Transverse colon (tissue), 4 donors: ENCODE results near the gene PACRG.

ENCODE experiments used
- POLR2A ChIP-seq: fragments of 450-650 bp; IDR thresholded peaks from one replicate; pipeline ENCODE4 v1.6.1; 2016; ENCODE audit warnings: antibody characterized with exemption, mild to moderate bottlenecking, moderate library complexity
- POLR2AphosphoS5 ChIP-seq, 3 donors: sonication (generic); formaldehyde crosslinking; IDR thresholded peaks; one replicate each; pipeline ENCODE4 v1.6.1; 2016; ENCODE audit warnings: antibody characterized with exemption in 3 of 3
- TF ChIP-seq, protein P1 (sequence below), 5 experiments: fragments of 200-600 bp in 3 of 5; fragments of 450-650 bp in 2 of 5; sonication (generic) in 3 of 5; IDR thresholded peaks; 1 replicate in 2 of 5; 2 replicates in 3 of 5; pipeline ENCODE4 v1.5.1; 2016 to 2017; ENCODE audit warnings: antibody characterized with exemption in 5 of 5, inconsistent platforms in 3 of 5, mild to moderate bottlenecking in 2 of 5, moderate library complexity in 1 of 5

DNA sequence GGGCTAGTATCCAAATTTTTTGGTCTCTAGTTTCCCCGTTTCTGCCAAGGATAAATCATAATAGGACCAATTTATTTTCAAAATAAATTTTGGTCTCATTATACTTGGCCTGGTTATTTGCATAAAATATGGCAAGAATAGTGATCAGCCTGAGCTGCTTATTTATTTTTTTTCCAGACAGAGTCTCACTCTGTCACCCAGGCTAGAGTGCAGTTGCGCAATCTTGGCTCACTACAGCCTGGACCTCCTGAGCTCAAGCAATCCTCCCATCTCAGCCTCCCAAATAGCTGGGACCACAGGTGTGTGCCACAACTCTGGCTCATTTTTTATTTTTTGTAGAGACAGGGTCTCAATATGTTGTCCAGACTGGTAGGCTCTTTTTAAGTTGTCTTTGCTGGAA lies 329.5 kb downstream of the PACRG start:
- TF ChIP-seq POLR2A (no peak), POLR2AphosphoS5 (IDR thresholded peaks at IDR 0.05) (no peak)
- TF ChIP-seq, protein P1, sequence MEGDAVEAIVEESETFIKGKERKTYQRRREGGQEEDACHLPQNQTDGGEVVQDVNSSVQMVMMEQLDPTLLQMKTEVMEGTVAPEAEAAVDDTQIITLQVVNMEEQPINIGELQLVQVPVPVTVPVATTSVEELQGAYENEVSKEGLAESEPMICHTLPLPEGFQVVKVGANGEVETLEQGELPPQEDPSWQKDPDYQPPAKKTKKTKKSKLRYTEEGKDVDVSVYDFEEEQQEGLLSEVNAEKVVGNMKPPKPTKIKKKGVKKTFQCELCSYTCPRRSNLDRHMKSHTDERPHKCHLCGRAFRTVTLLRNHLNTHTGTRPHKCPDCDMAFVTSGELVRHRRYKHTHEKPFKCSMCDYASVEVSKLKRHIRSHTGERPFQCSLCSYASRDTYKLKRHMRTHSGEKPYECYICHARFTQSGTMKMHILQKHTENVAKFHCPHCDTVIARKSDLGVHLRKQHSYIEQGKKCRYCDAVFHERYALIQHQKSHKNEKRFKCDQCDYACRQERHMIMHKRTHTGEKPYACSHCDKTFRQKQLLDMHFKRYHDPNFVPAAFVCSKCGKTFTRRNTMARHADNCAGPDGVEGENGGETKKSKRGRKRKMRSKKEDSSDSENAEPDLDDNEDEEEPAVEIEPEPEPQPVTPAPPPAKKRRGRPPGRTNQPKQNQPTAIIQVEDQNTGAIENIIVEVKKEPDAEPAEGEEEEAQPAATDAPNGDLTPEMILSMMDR (IDR thresholded peaks at IDR 0.05) = no peak
